ENCODE data around the gene TMEM41B.
"Not testable (repeated sequence)": the region's sequence is repeated elsewhere in the genome, so short reads cannot be mapped to it uniquely, and the experiment has no call there.

The TMEM41B gene

GRCh38 chr11:9259981-9260837 lies 54.2 kb downstream of the TMEM41B start:
- no peak for DNase-seq (ENCODE audit: low spot score)

- DNase-seq (ENCODE audit: low spot score): not testable (repeated sequence)
Measured at GRCh38 chr11:9258279-9258678, 56.1 kb downstream of the TMEM41B start.

- no peak for DNase-seq (ENCODE audit: low spot score)
Measured at GRCh38 chr11:9254416-9254815, 60.0 kb downstream of the TMEM41B start.

- no peak for DNase-seq (ENCODE audit: low spot score)
Measured at GRCh38 chr11:9253086-9253485, 61.3 kb downstream of the TMEM41B start.

GRCh38 chr11:9251311-9251710 lies 63.1 kb downstream of the TMEM41B start:
- no peak for DNase-seq (ENCODE audit: low spot score)

DNA sequence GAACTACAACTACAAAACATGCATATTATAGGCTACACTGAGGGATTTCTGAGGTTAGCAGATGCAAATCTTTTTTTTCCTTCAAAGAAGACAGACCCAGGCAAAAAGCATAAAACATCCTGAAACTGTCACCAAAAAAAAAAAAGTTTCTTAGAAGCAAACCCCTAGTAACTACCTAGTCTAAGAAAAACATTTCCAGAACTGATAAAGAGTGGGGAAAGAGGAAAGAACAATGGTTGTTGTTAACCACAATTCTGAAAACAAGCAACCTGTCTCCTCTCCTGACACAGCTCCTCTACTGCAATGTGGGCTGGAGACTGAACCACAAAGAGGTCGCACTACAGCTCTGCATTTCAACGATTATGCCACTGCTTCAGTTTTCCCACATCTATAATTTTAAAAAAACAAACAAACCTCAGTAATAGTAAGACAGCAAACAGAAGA lies 64.2 kb downstream of the TMEM41B start:
- DNase-seq (ENCODE audit: low spot score): no peak

DNA sequence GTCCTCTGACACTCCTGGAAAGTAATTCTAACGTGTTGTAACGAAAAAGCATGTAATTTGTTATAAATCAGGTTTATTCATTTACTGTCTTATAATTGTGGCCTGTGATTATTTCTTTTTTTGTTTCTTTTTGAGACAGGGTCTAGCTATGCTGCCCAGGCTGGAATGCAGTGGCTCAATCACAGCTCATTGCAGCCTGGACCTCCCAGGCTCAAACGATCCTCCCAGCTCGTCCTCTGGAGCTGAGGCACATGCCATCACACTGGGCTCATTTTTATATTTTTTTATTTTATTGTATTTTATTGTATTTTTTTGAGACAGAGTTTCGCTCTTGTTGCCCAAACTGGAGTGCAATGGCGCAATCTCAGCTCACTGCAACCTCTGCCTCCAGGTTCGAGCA lies 65.1 kb downstream of the TMEM41B start:
- no peak for DNase-seq (ENCODE audit: low spot score)

- DNase-seq (ENCODE audit: low spot score): no peak
Measured at GRCh38 chr11:9247863-9248262, 66.5 kb downstream of the TMEM41B start.

DNA sequence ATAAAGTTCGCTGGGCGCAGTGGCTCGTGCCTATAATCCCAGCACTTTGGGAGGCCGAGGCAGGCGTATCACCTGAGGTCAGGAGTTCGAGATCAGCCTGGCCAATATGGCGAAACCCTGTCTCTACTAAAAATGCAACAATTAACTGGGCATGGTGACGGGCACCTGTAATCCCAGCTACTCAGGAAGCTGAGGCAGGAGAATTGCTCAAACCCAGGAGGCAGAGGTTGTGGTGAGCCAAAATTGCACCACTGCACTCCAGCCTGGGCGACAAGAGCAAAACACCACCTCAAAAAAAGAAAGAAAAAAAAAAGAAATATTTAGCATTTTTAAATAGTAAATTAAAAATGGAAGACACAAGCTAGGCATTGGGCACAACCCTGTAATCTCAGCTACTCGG lies 78.2 kb downstream of the TMEM41B start:
- not testable (repeated sequence) for DNase-seq (ENCODE audit: low spot score)

- no peak for DNase-seq (ENCODE audit: low spot score)
Measured at GRCh38 chr11:9232482-9232881, 81.9 kb downstream of the TMEM41B start.

- peak; percentile 45 for DNase-seq (ENCODE audit: low spot score)
Measured at GRCh38 chr11:9231848-9232177, 82.6 kb downstream of the TMEM41B start.
